SK-N-SH treated with all-trans-retinoic acid at 6 μM for 48 hours (cell line): ENCODE measurements around the gene MED8.

Source experiments
- ATAC-seq: fragments of 200-7000 bp; cut with Tn5 transposase; 3 replicates; pipeline ENCODE4 v1.9.1; 2020; ENCODE audit warnings: mild to moderate bottlenecking, moderate library complexity
- ARNTL ChIP-seq: fragments of 450-650 bp; formaldehyde crosslinking; IDR thresholded peaks from 2 replicates; pipeline ENCODE4 v1.5.0; 2020; ENCODE audit warnings: low read depth, mild to moderate bottlenecking, moderate library complexity, borderline replicate concordance
- CSDC2 ChIP-seq: fragments of 250-450 bp; sonication (Bioruptor Pico); IDR thresholded peaks from 2 replicates; pipeline ENCODE4 v1.5.0; 2020; ENCODE audit warnings: mild to moderate bottlenecking, moderate library complexity
- ESRRG ChIP-seq: fragments of 250-450 bp; sonication (Bioruptor Pico); IDR thresholded peaks from 2 replicates; pipeline ENCODE4 v1.6.1; 2021; ENCODE audit warnings: mild to moderate bottlenecking
- GLIS3 ChIP-seq: fragments of 250-450 bp; sonication (Bioruptor Pico); IDR thresholded peaks from 2 replicates; pipeline ENCODE4 v1.5.0; 2020; ENCODE audit warnings: mild to moderate bottlenecking, moderate library complexity
- OSR1 ChIP-seq: fragments of 250-450 bp; sonication (Bioruptor Pico); IDR thresholded peaks from 2 replicates; pipeline ENCODE4 v1.8.0; 2022; ENCODE audit warnings: moderate library complexity, mild to moderate bottlenecking, inconsistent platforms
- PPARA ChIP-seq: fragments of 250-450 bp; sonication (Bioruptor Pico); IDR thresholded peaks from 2 replicates; pipeline ENCODE4 v1.5.0; 2020; ENCODE audit warnings: mild to moderate bottlenecking, borderline replicate concordance
- RARB ChIP-seq: fragments of 250-450 bp; sonication (Bioruptor Pico); IDR thresholded peaks from 2 replicates; pipeline ENCODE4 v1.8.0; 2021; ENCODE audit warnings: mild to moderate bottlenecking, moderate library complexity
- SNAI2 ChIP-seq: fragments of 250-450 bp; sonication (Bioruptor Pico); IDR thresholded peaks from 2 replicates; pipeline ENCODE4 v1.5.0; 2020; ENCODE audit warnings: mild to moderate bottlenecking, moderate library complexity
- TCF4 ChIP-seq: fragments of 250-450 bp; sonication (Bioruptor Pico); IDR thresholded peaks from 2 replicates; pipeline ENCODE4 v1.8.0; 2021; ENCODE audit warnings: mild to moderate bottlenecking, moderate library complexity, borderline replicate concordance
- TOX ChIP-seq: fragments of 250-450 bp; sonication (Bioruptor Pico); IDR thresholded peaks from 2 replicates; pipeline ENCODE4 v1.8.0; 2021; ENCODE audit warnings: mild to moderate bottlenecking, moderate library complexity, borderline replicate concordance
- ZFP3 ChIP-seq: fragments of 250-450 bp; sonication (Bioruptor Pico); IDR thresholded peaks from 2 replicates; pipeline ENCODE4 v1.5.0; 2020; ENCODE audit warnings: mild to moderate bottlenecking, moderate library complexity
- ZFP30 ChIP-seq: fragments of 450-650 bp; formaldehyde crosslinking; IDR thresholded peaks from 2 replicates; pipeline ENCODE4 v1.5.0; 2022; ENCODE audit warnings: mild to moderate bottlenecking, moderate library complexity
- ZNF565 ChIP-seq: fragments of 450-650 bp; formaldehyde crosslinking; conservative IDR thresholded peaks from 2 replicates; pipeline ENCODE4 v1.5.0; 2020; ENCODE audit warnings: low read depth, mild to moderate bottlenecking, moderate library complexity
- ZNF70 ChIP-seq: fragments of 450-650 bp; formaldehyde crosslinking; IDR thresholded peaks from 2 replicates; pipeline ENCODE4 v1.5.0; 2020; ENCODE audit warnings: mild to moderate bottlenecking, moderate library complexity
- ZNF8 ChIP-seq: fragments of 450-650 bp; formaldehyde crosslinking; IDR thresholded peaks from 2 replicates; pipeline ENCODE4 v1.5.0; 2020; ENCODE audit warnings: mild to moderate bottlenecking, moderate library complexity
- TF ChIP-seq, protein P1 (sequence below): fragments of 250-450 bp; sonication (Bioruptor Pico); IDR thresholded peaks from 2 replicates; pipeline ENCODE4 v1.5.0; 2020; ENCODE audit warnings: mild to moderate bottlenecking, moderate library complexity
- TF ChIP-seq, protein P2 (sequence below): fragments of 250-450 bp; sonication (Bioruptor Pico); IDR thresholded peaks from 2 replicates; pipeline ENCODE4 v1.5.1; 2020; ENCODE audit warnings: low read depth, mild to moderate bottlenecking, moderate library complexity
- TF ChIP-seq, protein P3 (sequence below): fragments of 250-450 bp; sonication (Bioruptor Pico); IDR thresholded peaks from 2 replicates; pipeline ENCODE4 v1.8.0; 2020; ENCODE audit warnings: mild to moderate bottlenecking, moderate library complexity, borderline replicate concordance
- TF ChIP-seq, protein P4 (sequence below): fragments of 250-450 bp; sonication (Bioruptor Pico); IDR thresholded peaks from 2 replicates; pipeline ENCODE4 v1.8.0; 2021; ENCODE audit warnings: low read depth, mild to moderate bottlenecking, moderate library complexity, borderline replicate concordance

The MED8 gene

DNA sequence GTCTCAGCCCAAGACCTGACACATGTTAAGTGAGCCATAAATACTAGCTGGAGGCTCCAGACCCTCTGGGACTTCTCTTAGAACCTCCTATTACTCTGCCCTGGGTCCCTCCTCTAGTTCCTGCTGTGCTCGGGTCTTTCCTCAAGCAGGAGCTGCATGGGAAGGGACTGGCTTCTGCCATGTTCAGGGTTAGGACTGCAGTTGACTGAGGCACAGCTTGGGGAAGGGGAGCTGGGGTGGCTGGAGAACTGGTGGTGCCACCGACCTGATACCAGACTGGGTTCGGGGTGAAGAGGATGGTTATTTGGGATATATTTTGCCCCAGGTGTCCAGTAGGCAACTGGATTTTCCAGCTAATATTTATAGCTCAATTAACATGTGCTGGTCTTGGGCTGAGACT, 48.4 kb upstream of the MED8 start:
- TF ChIP-seq SNAI2 (CRISPR knock-in tag) (no peak), RARB (CRISPR knock-in tag) (no peak), TOX (CRISPR knock-in tag) (no peak), ZNF8 (no peak), CSDC2 (no peak), TCF4 (CRISPR knock-in tag) (no peak), GLIS3 (CRISPR knock-in tag) (no peak), ARNTL (CRISPR knock-in tag) (no peak), ZNF565 (CRISPR knock-in tag) (no peak), ZNF70 (CRISPR knock-in tag) (no peak), ZFP30 (no peak), PPARA (CRISPR knock-in tag) (no peak)
- TF ChIP-seq, protein P1, sequence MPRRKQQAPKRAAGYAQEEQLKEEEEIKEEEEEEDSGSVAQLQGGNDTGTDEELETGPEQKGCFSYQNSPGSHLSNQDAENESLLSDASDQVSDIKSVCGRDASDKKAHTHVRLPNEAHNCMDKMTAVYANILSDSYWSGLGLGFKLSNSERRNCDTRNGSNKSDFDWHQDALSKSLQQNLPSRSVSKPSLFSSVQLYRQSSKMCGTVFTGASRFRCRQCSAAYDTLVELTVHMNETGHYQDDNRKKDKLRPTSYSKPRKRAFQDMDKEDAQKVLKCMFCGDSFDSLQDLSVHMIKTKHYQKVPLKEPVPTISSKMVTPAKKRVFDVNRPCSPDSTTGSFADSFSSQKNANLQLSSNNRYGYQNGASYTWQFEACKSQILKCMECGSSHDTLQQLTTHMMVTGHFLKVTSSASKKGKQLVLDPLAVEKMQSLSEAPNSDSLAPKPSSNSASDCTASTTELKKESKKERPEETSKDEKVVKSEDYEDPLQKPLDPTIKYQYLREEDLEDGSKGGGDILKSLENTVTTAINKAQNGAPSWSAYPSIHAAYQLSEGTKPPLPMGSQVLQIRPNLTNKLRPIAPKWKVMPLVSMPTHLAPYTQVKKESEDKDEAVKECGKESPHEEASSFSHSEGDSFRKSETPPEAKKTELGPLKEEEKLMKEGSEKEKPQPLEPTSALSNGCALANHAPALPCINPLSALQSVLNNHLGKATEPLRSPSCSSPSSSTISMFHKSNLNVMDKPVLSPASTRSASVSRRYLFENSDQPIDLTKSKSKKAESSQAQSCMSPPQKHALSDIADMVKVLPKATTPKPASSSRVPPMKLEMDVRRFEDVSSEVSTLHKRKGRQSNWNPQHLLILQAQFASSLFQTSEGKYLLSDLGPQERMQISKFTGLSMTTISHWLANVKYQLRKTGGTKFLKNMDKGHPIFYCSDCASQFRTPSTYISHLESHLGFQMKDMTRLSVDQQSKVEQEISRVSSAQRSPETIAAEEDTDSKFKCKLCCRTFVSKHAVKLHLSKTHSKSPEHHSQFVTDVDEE (CRISPR knock-in tag) = no peak
- TF ChIP-seq, protein P2, sequence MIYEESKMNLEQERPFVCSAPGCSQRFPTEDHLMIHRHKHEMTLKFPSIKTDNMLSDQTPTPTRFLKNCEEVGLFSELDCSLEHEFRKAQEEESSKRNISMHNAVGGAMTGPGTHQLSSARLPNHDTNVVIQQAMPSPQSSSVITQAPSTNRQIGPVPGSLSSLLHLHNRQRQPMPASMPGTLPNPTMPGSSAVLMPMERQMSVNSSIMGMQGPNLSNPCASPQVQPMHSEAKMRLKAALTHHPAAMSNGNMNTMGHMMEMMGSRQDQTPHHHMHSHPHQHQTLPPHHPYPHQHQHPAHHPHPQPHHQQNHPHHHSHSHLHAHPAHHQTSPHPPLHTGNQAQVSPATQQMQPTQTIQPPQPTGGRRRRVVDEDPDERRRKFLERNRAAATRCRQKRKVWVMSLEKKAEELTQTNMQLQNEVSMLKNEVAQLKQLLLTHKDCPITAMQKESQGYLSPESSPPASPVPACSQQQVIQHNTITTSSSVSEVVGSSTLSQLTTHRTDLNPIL (CRISPR knock-in tag) = no peak
- TF ChIP-seq, protein P3, sequence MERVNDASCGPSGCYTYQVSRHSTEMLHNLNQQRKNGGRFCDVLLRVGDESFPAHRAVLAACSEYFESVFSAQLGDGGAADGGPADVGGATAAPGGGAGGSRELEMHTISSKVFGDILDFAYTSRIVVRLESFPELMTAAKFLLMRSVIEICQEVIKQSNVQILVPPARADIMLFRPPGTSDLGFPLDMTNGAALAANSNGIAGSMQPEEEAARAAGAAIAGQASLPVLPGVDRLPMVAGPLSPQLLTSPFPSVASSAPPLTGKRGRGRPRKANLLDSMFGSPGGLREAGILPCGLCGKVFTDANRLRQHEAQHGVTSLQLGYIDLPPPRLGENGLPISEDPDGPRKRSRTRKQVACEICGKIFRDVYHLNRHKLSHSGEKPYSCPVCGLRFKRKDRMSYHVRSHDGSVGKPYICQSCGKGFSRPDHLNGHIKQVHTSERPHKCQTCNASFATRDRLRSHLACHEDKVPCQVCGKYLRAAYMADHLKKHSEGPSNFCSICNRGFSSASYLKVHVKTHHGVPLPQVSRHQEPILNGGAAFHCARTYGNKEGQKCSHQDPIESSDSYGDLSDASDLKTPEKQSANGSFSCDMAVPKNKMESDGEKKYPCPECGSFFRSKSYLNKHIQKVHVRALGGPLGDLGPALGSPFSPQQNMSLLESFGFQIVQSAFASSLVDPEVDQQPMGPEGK (CRISPR knock-in tag) = no peak
- ATAC-seq = no peak

DNA sequence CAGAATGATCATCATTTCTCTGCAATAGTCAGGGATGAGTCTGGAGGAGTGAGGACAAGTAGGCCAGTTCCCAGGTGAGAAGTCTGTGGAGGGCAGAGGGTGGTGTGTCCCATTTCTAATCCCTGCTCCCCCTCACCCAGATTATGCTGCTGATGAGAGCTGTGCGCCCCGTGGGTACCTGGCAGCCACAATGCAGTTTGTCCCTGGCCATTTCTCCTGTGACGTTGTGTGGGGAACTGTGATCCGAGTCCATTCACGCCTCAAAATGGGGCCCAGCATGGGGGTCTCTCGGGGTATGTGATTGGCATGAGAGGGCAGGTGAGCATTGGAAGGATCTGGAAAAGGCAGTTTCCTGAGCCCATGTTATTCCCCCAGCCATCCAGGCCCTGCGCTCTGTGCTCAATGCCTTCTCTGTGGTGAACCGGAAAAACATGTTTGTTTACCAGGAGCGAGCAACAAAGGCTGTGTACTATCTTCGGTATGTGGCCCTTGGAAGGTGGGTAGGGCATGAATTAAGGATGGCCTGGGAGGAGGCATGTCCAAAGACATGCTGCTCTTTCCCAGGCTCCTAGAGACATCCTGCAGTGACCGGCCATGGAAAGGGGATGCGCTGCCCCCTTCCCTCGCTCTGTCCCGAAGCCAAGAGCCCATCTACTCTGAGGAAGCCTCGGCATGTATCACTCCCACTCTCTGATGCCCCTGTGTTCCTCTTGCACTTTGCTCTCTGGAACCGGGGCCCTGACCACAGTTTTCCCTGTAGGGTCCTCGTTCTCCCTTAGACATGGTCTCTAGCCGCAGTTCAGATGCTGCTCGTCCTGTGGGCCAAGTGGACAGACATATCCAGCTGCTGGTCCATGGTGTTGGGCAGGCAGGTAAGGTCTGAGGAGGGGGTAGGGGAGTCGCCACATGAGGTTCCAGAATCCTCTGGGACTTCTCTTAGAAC, 47.7 kb upstream of the MED8 start:
- no peak for ATAC-seq
- no peak for TF ChIP-seq TCF4 (CRISPR knock-in tag)
- TF ChIP-seq CSDC2 = no peak
- no peak for TF ChIP-seq ZFP30
- no peak for TF ChIP-seq ZFP3
- TF ChIP-seq OSR1 = no peak
- no peak for TF ChIP-seq RARB (CRISPR knock-in tag)
- TF ChIP-seq, protein P2 (CRISPR knock-in tag) = no peak
- TF ChIP-seq, protein P3 (CRISPR knock-in tag) = no peak
- no peak for TF ChIP-seq ARNTL (CRISPR knock-in tag)
- TF ChIP-seq ZNF8 = no peak

DNA sequence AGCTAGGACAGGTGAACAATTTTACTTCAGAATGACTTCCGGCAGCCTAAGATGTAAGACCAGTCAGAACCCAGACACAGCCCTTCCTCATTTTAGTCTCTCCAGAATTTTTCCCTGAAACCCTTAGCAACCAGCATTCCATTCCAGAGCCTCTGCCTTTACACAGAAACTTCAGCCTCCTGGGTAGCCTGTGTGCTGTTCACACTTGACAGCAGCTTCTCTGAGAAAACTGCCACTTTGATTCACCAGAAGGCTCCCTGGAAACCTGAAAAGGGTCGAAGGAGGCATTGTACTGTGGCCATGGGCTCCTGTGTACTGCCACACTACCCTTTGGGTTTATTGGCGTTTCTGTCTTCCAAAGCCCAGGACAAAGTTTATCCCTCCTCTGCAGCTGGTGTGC, 46.8 kb upstream of the MED8 start:
- ATAC-seq = no peak
- no peak for TF ChIP-seq ZNF565 (CRISPR knock-in tag)
- no peak for TF ChIP-seq SNAI2 (CRISPR knock-in tag)
- TF ChIP-seq OSR1 = no peak
- TF ChIP-seq, protein P4, sequence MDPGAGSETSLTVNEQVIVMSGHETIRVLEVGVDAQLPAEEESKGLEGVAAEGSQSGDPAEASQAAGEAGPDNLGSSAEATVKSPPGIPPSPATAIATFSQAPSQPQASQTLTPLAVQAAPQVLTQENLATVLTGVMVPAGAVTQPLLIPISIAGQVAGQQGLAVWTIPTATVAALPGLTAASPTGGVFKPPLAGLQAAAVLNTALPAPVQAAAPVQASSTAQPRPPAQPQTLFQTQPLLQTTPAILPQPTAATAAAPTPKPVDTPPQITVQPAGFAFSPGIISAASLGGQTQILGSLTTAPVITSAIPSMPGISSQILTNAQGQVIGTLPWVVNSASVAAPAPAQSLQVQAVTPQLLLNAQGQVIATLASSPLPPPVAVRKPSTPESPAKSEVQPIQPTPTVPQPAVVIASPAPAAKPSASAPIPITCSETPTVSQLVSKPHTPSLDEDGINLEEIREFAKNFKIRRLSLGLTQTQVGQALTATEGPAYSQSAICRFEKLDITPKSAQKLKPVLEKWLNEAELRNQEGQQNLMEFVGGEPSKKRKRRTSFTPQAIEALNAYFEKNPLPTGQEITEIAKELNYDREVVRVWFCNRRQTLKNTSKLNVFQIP (CRISPR knock-in tag) = no peak
- TF ChIP-seq, protein P3 (CRISPR knock-in tag) = no peak
- TF ChIP-seq ESRRG = no peak
- no peak for TF ChIP-seq PPARA (CRISPR knock-in tag)
- TF ChIP-seq, all 23 proteins: peak for 0
